Activated naive CD8-positive, alpha-beta T cell treated with anti-CD3 and anti-CD28 coated beads, Interleukin-2, amount 10 ng/mL, durations not matched to agents 7 days and 5 days (primary cell): ENCODE results near the gene MTARC2. TPM values are rescaled to one million over a fixed set of nuclear protein-coding genes. Genes with fewer than 3 reads are reported as not detected.

Experiments
- ATAC-seq: fragments of 150-1000 bp; cut with Tn5 transposase; one replicate; pipeline ENCODE4 v1.10.0; 2021; ENCODE audit warnings: low read depth, moderate library complexity
- POLR2A ChIA-PET: fragments of 350-600 bp; sonication (Branson Sonifier 250); formaldehyde crosslinking; loops from one replicate; lab custom pipeline; 2021; ENCODE audit warnings: antibody characterized with exemption; lab: Charles Lee
- DNase-seq: peaks from one replicate; pipeline ENCODE4 v3.0.0; 2021
- H3K27ac Mint-ChIP-seq: one replicate; pipeline ENCODE4 v1.8.0; 2022; ENCODE audit warnings: mild to moderate bottlenecking, mixed read lengths
- H3K27me3 Mint-ChIP-seq: one replicate; pipeline ENCODE4 v1.8.0; 2022; ENCODE audit warnings: mild to moderate bottlenecking, moderate library complexity, mixed read lengths
- H3K36me3 Mint-ChIP-seq: one replicate; pipeline ENCODE4 v1.8.0; 2021; ENCODE audit warnings: mild to moderate bottlenecking, mixed read lengths
- H3K4me1 Mint-ChIP-seq: one replicate; pipeline ENCODE4 v1.8.0; 2021; ENCODE audit warnings: mixed read lengths
- H3K4me3 Mint-ChIP-seq: one replicate; pipeline ENCODE4 v1.8.0; 2022; ENCODE audit warnings: mild to moderate bottlenecking, moderate library complexity, mixed read lengths
- H3K9me3 Mint-ChIP-seq: one replicate; pipeline ENCODE4 v1.8.0; 2021; ENCODE audit warnings: mixed read lengths
- total RNA-seq, 2 experiments: library from RNA; stranded (reverse); gene quantifications; one replicate each; pipeline ENCODE4 v1.2.3, GENCODE V29; 2021

Gene MTARC2
- total RNA-seq, 2 experiments from 2014 or later = not detected

DNA sequence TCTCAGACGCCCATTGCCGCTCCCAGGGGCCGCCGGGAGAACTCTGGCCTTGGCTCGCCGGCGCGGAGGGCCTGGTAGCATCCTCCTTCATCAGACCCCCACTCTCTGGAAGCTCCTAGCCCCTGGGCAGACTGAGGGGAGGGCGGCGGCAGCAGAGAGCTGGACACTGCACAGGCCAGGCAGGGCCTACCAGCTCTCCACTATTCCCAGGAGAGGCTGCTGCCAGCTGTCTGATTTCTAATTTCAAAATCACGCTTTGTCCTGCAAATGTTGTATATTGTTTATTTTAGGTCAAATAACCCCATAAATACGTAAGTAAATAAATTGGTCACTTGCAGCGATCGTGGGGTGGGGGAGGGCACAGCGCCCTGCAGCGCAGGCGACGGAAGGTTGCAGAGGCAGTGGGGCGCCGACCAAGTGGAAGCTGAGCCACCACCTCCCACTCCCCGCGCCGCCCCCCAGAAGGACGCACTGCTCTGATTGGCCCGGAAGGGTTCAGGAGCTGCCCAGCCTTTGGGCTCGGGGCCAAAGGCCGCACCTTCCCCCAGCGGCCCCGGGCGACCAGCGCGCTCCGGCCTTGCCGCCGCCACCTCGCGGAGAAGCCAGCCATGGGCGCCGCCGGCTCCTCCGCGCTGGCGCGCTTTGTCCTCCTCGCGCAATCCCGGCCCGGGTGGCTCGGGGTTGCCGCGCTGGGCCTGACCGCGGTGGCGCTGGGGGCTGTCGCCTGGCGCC, 38.4 kb downstream of the MTARC2 start, which contains the start of gene MTARC1:
Gene MTARC1 (plus strand): TSS at position 577 of the 732 bp plus-strand sequence. CDS start 32 bp downstream, at position 609.
- no peak for DNase-seq
- POLR2A ChIA-PET = no interaction called here
- Mint-ChIP-seq H3K36me3 (no peaks in the 10 kb centered on the region), H3K27ac (no peak within 1 kb of the TSS), H3K9me3 (no peaks in the 10 kb centered on the region), H3K27me3 (peaks cover 56% of the 10 kb centered on the region), H3K4me1 (no peaks in the 10 kb centered on the region), H3K4me3 (peak within 1 kb of the TSS; percentile 44)
- ATAC-seq = peak; percentile 45

DNA sequence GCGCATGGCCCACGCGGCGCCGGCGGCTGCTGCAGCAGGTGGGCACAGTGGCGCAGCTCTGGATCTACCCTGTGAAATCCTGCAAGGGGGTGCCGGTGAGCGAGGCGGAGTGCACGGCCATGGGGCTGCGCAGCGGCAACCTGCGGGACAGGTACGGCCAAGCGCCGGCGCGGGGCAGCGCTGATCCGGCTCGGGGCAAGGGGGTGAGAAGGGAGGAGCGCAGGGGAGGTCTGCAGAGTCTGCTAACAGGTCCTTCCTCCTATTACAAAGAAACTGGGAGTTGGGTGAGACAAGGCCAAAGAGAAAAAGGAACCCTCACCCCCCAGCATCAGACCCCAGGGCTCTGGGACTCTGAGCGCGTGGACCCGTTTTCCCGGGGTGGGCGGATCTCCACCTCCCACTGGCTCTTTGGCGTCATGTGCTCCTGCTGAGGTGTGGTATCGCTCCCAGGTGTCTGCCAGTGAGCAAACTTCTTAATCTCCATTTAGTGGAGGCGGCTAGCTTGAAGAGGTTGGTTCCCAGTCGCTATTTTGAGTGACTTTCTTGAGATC, 39.0 kb downstream of the MTARC2 start:
- POLR2A ChIA-PET = no interaction called here
- Mint-ChIP-seq H3K27me3 (peaks cover 56% of the 10 kb centered on the region), H3K9me3 (no peaks in the 10 kb centered on the region), H3K27ac (no peak overlapping the region), H3K4me3 (peak overlapping the region; percentile 44), H3K4me1 (no peaks in the 10 kb centered on the region), H3K36me3 (no peaks in the 10 kb centered on the region)
- DNase-seq = no peak
- ATAC-seq = no peak

DNA sequence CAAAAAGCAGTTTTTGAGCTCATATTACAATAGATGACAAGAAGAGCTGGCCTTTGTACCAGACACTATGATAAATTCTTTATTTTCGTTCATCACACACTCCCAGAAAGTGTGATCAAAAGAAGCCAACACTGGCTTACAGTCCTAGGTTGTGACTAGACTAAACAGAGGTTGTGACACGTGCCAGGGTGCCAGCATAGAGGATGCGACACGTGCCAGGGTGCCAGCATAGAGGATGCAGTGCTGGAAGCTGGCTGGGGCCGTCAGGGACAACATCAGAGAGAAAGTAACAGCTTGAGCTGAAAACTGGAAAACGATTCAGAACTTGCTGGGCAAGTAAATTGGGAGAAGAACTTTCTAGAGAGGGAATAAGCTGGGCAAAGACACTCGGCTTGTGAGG, 40.8 kb downstream of the MTARC2 start:
- Mint-ChIP-seq H3K27me3 (peaks cover 43% of the 10 kb centered on the region), H3K4me3 (no peak overlapping the region), H3K36me3 (no peaks in the 10 kb centered on the region)

DNA sequence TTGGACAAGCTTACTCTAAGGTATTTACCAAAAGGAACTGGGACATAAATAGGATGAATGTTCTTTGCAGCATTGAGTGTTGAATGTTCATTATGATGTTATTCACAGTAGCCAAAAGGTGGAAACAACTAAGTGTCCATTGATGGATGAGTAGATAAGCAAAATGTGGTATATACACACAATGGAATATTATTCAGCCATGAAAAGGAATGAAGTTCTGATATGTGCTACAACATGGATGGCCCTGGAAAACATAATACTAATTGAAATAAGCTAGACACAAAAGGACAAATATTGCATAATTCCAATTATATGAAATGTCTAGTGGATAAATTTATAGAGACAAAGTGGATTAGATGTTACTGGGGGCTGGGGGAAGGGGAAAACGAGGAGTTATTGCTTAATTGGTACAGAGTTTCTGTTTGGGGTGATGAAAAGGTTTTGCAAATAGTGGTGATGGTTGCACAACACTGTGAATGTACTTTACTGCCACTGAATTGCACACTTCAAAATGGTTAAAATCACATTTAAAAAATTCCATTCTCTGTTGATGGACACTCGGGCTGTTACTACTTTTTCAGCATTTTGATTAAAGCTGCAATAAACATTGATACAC, 41.5 kb downstream of the MTARC2 start:
- DNase-seq (no peak), ATAC-seq (no peak)
- Mint-ChIP-seq H3K27ac (no peak overlapping the region), H3K9me3 (no peaks in the 10 kb centered on the region), H3K4me3 (no peak overlapping the region), H3K4me1 (no peaks in the 10 kb centered on the region), H3K27me3 (peaks cover 37% of the 10 kb centered on the region), H3K36me3 (no peaks in the 10 kb centered on the region)
- POLR2A ChIA-PET = no interaction called here

More for the DNA sequence above, 40.8 kb downstream of the MTARC2 start:
- DNase-seq = no peak
- POLR2A ChIA-PET = no interaction called here
- H3K9me3 Mint-ChIP-seq = no peaks in the 10 kb centered on the region
- H3K4me1 Mint-ChIP-seq = no peaks in the 10 kb centered on the region
- no peak for ATAC-seq
- H3K27ac Mint-ChIP-seq = no peak overlapping the region

DNA sequence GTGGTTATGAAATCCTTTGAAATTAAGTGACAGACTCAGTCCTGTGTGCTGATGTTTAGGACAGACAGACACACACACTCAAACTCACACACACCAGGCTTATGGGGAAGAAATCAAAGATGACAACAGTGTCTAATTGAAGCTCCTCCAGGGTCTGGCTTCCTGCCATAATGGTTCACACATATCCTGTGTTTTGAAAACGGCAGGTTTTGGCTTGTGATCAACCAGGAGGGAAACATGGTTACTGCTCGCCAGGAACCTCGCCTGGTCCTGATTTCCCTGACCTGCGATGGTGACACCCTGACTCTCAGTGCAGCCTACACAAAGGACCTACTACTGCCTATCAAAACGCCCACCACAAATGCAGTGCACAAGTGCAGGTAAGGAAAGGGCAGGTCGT, 43.2 kb downstream of the MTARC2 start:
- no peak overlapping the region for H3K4me3 Mint-ChIP-seq
- no peak for DNase-seq
- no peak overlapping the region for H3K27ac Mint-ChIP-seq
- peaks cover 22% of the 10 kb centered on the region for H3K27me3 Mint-ChIP-seq
- POLR2A ChIA-PET = no interaction called here
- no peaks in the 10 kb centered on the region for H3K9me3 Mint-ChIP-seq
- H3K4me1 Mint-ChIP-seq = no peaks in the 10 kb centered on the region
- H3K36me3 Mint-ChIP-seq = no peaks in the 10 kb centered on the region
- ATAC-seq = no peak

DNA sequence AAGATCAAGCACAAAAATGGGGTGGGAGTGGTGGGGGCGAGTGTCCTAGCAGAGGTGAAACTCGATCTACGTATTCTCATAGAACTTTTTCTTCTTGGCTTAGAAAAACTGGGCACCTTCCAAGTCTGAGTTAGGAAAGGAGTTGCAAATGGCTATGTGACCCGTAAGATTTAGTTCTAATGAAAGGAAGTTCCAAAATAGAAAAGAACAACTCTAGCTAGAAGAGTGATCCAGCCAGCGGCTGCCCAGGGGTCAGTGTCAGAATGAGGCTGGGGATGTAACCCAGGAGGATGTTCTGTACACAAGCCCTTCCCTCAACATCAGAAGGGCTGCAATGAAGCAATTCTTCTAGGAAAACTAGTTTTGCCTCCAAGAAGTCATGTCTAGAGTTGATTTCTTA, 43.8 kb downstream of the MTARC2 start:
- H3K36me3 Mint-ChIP-seq = no peaks in the 10 kb centered on the region
- H3K27ac Mint-ChIP-seq = no peak overlapping the region
- no peaks in the 10 kb centered on the region for H3K4me1 Mint-ChIP-seq
- ATAC-seq (no peak), DNase-seq (no peak)
- peaks cover 21% of the 10 kb centered on the region for H3K27me3 Mint-ChIP-seq
- POLR2A ChIA-PET = no interaction called here
- H3K9me3 Mint-ChIP-seq = no peaks in the 10 kb centered on the region
- no peak overlapping the region for H3K4me3 Mint-ChIP-seq

DNA sequence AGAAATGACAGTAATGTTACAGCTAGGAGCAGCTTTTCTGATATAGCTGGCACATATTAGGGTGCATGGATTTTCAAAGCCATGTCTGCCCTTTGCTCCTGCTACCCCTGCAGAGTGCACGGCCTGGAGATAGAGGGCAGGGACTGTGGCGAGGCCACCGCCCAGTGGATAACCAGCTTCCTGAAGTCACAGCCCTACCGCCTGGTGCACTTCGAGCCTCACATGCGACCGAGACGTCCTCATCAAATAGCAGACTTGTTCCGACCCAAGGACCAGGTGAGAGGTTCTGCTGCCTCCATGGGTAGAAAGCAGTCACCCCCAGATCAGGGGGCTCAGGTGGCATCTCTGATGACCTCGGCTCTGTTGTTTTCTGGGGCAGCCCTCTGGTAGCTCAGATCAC, 48.4 kb downstream of the MTARC2 start:
- no peak for DNase-seq
- H3K36me3 Mint-ChIP-seq = no peaks in the 10 kb centered on the region
- H3K27me3 Mint-ChIP-seq = no peaks in the 10 kb centered on the region
- H3K4me3 Mint-ChIP-seq = no peak overlapping the region
- no peaks in the 10 kb centered on the region for H3K9me3 Mint-ChIP-seq
- no peaks in the 10 kb centered on the region for H3K4me1 Mint-ChIP-seq
- POLR2A ChIA-PET = no interaction called here
- no peak for ATAC-seq
- no peak overlapping the region for H3K27ac Mint-ChIP-seq

DNA sequence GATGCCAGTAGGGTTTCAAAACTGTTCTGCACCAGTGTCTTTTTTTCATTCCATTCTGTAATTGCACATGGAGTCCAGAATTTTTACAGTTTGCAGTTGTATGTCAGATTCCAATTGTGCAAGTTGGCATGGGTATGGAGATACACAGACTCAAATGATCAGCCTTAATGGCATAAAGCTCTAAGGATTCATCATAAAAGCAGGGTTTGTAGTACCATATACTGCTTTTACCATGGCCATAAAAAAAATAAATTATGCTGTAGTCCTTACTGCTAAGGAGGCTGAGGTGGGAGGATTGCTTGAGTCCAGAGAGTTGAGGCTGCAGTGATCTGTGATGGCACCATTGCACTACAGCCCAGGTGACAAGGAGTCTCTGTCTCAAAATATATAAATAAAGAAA, 48.9 kb downstream of the MTARC2 start:
- Mint-ChIP-seq H3K9me3 (no peaks in the 10 kb centered on the region), H3K27me3 (no peaks in the 10 kb centered on the region), H3K36me3 (no peaks in the 10 kb centered on the region), H3K4me3 (no peak overlapping the region), H3K27ac (no peak overlapping the region), H3K4me1 (no peaks in the 10 kb centered on the region)
- ATAC-seq = no peak
- POLR2A ChIA-PET = no interaction called here
- no peak for DNase-seq

DNA sequence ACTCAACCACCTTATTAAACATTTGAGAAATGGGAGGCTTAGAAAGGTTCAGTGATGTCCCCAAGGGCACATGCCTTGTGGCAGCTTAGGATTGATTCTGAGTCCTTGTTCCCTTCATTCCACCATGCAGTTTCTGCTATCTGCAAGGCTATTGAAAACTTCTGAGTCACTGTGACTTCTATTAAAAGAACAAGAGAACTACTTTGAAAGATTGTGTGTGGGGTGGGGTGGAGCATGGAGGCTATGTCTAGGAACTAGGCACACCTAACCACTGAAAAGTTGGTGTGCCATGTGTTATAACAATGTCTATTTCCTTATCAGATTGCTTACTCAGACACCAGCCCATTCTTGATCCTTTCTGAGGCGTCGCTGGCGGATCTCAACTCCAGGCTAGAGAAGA, 49.4 kb downstream of the MTARC2 start:
- DNase-seq = no peak
- H3K4me3 Mint-ChIP-seq = no peak overlapping the region
- no peaks in the 10 kb centered on the region for H3K9me3 Mint-ChIP-seq
- H3K36me3 Mint-ChIP-seq = no peaks in the 10 kb centered on the region
- H3K27ac Mint-ChIP-seq = no peak overlapping the region
- H3K4me1 Mint-ChIP-seq = no peaks in the 10 kb centered on the region
- no peak for ATAC-seq
- POLR2A ChIA-PET = no interaction called here
- peaks cover 2% of the 10 kb centered on the region for H3K27me3 Mint-ChIP-seq

DNA sequence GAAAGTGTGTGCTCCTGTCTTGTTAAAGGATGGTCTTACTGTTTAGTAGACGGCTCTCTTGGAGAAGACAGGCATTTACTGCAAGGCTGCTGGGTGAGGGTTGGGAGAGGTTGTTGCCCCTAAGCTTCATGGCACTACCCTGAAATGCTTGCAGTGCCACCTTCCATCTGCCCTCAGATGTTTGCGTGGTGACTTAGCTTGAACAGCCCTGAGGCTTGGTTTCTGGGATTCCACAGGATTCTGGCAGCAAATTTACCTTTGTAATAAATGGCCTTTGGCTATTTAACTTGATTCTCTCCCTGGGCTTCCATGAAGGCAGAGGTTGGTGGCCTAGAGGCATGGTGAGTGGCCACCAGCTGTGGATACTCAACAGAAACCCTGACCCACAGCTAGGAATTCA, 50.2 kb downstream of the MTARC2 start:
- H3K4me3 Mint-ChIP-seq = no peak overlapping the region
- DNase-seq = no peak
- no peaks in the 10 kb centered on the region for H3K9me3 Mint-ChIP-seq
- POLR2A ChIA-PET = no interaction called here
- H3K27me3 Mint-ChIP-seq = peaks cover 2% of the 10 kb centered on the region
- H3K36me3 Mint-ChIP-seq = no peaks in the 10 kb centered on the region
- no peaks in the 10 kb centered on the region for H3K4me1 Mint-ChIP-seq
- H3K27ac Mint-ChIP-seq = no peak overlapping the region
- ATAC-seq = no peak

DNA sequence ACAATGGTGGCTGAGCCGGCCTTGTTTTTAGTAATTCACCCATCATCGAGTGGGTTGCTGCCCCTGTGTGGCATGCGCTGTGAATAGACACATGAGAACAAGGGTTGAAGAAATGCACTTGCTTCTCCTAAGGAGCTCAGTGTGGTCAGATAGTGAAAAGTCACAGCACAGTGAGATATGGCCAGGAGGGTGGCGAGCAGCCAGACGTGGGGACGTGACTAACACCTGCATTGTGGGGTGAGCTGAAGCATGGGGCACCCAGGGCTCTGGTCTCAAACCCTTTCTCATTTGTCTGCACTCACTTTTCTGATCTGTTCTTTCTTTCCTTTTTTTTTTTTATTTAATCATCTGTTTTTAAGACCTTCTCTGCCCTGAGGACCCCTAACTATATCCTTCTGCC, 52.1 kb downstream of the MTARC2 start:
- Mint-ChIP-seq H3K4me3 (no peak overlapping the region), H3K4me1 (no peaks in the 10 kb centered on the region), H3K27me3 (peaks cover 2% of the 10 kb centered on the region), H3K9me3 (no peaks in the 10 kb centered on the region), H3K36me3 (no peaks in the 10 kb centered on the region), H3K27ac (no peak overlapping the region)
- DNase-seq = no peak
- ATAC-seq = no peak
- POLR2A ChIA-PET = no interaction called here

DNA sequence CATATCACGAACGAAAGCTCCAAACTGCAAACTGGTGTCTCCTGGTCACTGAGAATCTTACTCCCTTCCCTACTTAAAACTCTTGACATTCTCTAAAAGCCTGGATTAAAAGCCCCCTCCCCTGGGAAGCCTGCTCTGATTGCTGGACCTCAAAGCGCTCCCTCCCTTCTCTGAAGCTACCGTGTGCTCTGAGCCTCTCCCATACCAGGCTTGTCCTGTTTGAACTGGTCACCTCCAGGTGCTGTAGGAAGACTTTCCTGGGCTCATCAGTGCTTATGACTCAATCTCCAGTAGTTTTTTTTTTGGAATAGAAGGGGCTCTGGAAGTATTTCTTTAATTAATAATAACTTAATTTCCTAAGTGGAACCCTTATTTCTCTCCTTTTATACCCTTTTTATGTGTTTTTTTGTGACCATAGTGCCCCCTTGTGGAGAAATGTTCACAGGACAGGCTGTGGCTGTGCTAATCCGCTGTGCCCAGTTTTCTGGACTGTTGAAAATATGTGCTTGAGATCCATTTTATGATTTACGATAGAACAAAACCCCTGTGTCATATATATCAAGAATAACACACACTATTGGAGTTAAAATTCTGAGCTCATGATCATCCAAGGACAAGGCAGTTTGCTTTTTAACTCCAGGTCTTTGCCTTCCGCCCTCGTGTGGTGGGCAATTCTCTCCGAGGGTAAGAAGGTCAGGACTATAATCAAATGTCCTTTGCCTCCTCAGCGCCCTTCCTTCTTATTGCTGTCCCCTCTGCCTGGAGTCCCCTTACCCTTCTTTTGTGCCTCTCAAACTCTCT, 55.5 kb downstream of the MTARC2 start:
- Mint-ChIP-seq H3K27ac (no peak overlapping the region), H3K9me3 (no peaks in the 10 kb centered on the region), H3K27me3 (peaks cover 2% of the 10 kb centered on the region), H3K4me1 (no peaks in the 10 kb centered on the region), H3K36me3 (no peaks in the 10 kb centered on the region), H3K4me3 (no peak overlapping the region)
- ATAC-seq (no peak), DNase-seq (no peak)
- POLR2A ChIA-PET = no interaction called here

DNA sequence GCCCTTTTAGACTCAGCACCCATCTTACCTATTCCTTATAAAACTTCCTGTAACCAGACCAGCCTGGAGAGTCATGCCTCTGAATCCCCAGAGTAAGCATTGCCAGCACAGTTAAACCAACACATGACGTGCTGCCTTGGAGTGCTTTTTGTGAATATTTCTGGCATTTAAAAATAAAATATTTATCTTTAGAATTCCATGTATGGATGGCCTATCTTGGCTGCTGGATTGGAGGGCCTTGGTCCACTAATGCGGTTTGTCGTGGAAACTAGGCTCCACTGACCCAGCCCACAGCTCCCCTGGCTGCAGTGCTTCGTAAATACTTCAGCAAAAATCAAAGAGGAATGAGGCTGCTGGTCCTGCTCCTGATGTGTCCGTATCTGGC, 56.1 kb downstream of the MTARC2 start:
- ATAC-seq (no peak), DNase-seq (no peak)
- H3K4me3 Mint-ChIP-seq = no peak overlapping the region
- H3K27ac Mint-ChIP-seq = no peak overlapping the region
- H3K4me1 Mint-ChIP-seq = no peaks in the 10 kb centered on the region
- H3K9me3 Mint-ChIP-seq = no peaks in the 10 kb centered on the region
- peaks cover 2% of the 10 kb centered on the region for H3K27me3 Mint-ChIP-seq
- POLR2A ChIA-PET = no interaction called here
- no peaks in the 10 kb centered on the region for H3K36me3 Mint-ChIP-seq
